GM12865 (cell line): Measurements from ENCODE around the gene AOPEP.

Source experiments
- DNase-seq: peaks from one replicate; pipeline ENCODE4 v3.0.0; 2010; ENCODE audit warnings: low read depth
- H3K4me3 ChIP-seq: 2 replicates; pipeline ENCODE4 v1.5.1; 2011; ENCODE audit warnings: mild to moderate bottlenecking, low read depth, low read length, control low read depth
- CTCF ChIP-seq: IDR thresholded peaks from 2 replicates; pipeline ENCODE4 v1.5.1; 2011; ENCODE audit warnings: low read length, control low read depth, low read depth, inconsistent platforms; ENCODE audit not compliant: insufficient read depth; ENCODE audit errors: missing control alignments

The AOPEP gene

GRCh38 chr9:94859891-94860290, 133.4 kb downstream of the AOPEP start:
- no peak overlapping the region for H3K4me3 ChIP-seq
- no peak for TF ChIP-seq CTCF
- DNase-seq = no peak

- TF ChIP-seq CTCF = no peak
- DNase-seq = peak; percentile 94
- peak overlapping the region; percentile 1; the same call in 1 of the 2 replicates for H3K4me3 ChIP-seq
Observed at GRCh38 chr9:94860678-94861588, 134.4 kb downstream of the AOPEP start.

GRCh38 chr9:94861589-94862272, 135.2 kb downstream of the AOPEP start:
- DNase-seq = no peak
- H3K4me3 ChIP-seq = no peak overlapping the region
- no peak for TF ChIP-seq CTCF

GRCh38 chr9:94864196-94864595, 137.7 kb downstream of the AOPEP start:
- no peak for DNase-seq
- H3K4me3 ChIP-seq = no peak overlapping the region
- no peak for TF ChIP-seq CTCF

- TF ChIP-seq CTCF = no peak
- no peak for DNase-seq
- H3K4me3 ChIP-seq = no peak overlapping the region
Observed at GRCh38 chr9:94864862-94865509, 138.5 kb downstream of the AOPEP start.

- no peak for DNase-seq
- no peak for TF ChIP-seq CTCF
Observed at GRCh38 chr9:94865582-94866452, 139.3 kb downstream of the AOPEP start.

More at GRCh38 chr9:94865582-94866452, 139.3 kb downstream of the AOPEP start:
- no peak overlapping the region for H3K4me3 ChIP-seq
